ENCODE results near the gene MACF1. TPM values are rescaled to one million over a fixed set of nuclear protein-coding genes. Genes with fewer than 3 reads are reported as not detected.

Gene MACF1
- total RNA-seq, 2 donors from 2014 or later = 273 to 278 TPM

GRCh38 chr1:39406533-39407450 is 202.3 kb downstream of the MACF1 start:
- no peak for TF ChIP-seq CTCF (IDR thresholded peaks at IDR 0.05)
- Histone ChIP-seq H3K27ac (peak overlapping the region; percentile 90 to 94), H3K27me3 (no peaks in the 10 kb centered on the region), H3K4me3 (no peak overlapping the region), H3K36me3 (no peaks in the 10 kb centered on the region), H3K4me1 (peaks cover 0 to 68% of the 10 kb centered on the region in 2 donors), H3K9me3 (no peaks in the 10 kb centered on the region)
- DNase-seq (ENCODE audit: low spot score) = no peak

- H3K27me3 ChIP-seq = no peaks in the 10 kb centered on the region
- peaks cover 0 to 69% of the 10 kb centered on the region in 2 donors for H3K4me1 ChIP-seq
- peaks cover 7% of the 10 kb centered on the region for H3K36me3 ChIP-seq
- no peak for TF ChIP-seq CTCF (IDR thresholded peaks at IDR 0.05)
- peak overlapping the region; percentile 90 to 94 for H3K27ac ChIP-seq
- no peaks in the 10 kb centered on the region for H3K9me3 ChIP-seq
- no peak overlapping the region for H3K4me3 ChIP-seq
- no peak for DNase-seq (ENCODE audit: low spot score)
These were observed 203.0 kb downstream of the MACF1 start for GRCh38 chr1:39407510-39407895.

GRCh38 chr1:39407896-39408640 is 203.6 kb downstream of the MACF1 start:
- DNase-seq (ENCODE audit: low spot score) = no peak
- H3K4me3 ChIP-seq = peak overlapping the region; percentile 59 to 79
- H3K27ac ChIP-seq = peak overlapping the region; percentile 90 to 94
- no peaks in the 10 kb centered on the region for H3K9me3 ChIP-seq
- peaks cover 12% of the 10 kb centered on the region for H3K36me3 ChIP-seq
- no peak for TF ChIP-seq CTCF (IDR thresholded peaks at IDR 0.05)
- H3K27me3 ChIP-seq = no peaks in the 10 kb centered on the region
- peaks cover 0 to 75% of the 10 kb centered on the region in 2 donors for H3K4me1 ChIP-seq

GRCh38 chr1:39408641-39409054 is 204.2 kb downstream of the MACF1 start:
- no peak for TF ChIP-seq CTCF (IDR thresholded peaks at IDR 0.05)
- Histone ChIP-seq H3K4me1 (peaks cover 0 to 78% of the 10 kb centered on the region in 2 donors), H3K27me3 (no peaks in the 10 kb centered on the region), H3K4me3 (peak overlapping the region; percentile 59 to 79), H3K27ac (peak overlapping the region; percentile 90 to 94), H3K36me3 (peaks cover 12% of the 10 kb centered on the region), H3K9me3 (no peaks in the 10 kb centered on the region)
- DNase-seq (ENCODE audit: low spot score) = peak; percentile 93

- peak overlapping the region; percentile 90 to 94 for H3K27ac ChIP-seq
- peak; percentile 78 for DNase-seq (ENCODE audit: low spot score)
- H3K4me3 ChIP-seq = peak overlapping the region; percentile 59 to 79
- TF ChIP-seq CTCF (IDR thresholded peaks at IDR 0.05) = peak in 1 of 2 donors; percentile 19
- peaks cover 12% of the 10 kb centered on the region for H3K36me3 ChIP-seq
- no peaks in the 10 kb centered on the region for H3K9me3 ChIP-seq
- peaks cover 0 to 83% of the 10 kb centered on the region in 2 donors for H3K4me1 ChIP-seq
- no peaks in the 10 kb centered on the region for H3K27me3 ChIP-seq
These were observed 204.7 kb downstream of the MACF1 start for GRCh38 chr1:39409055-39409816.

Measured in right atrium auricular region (tissue), 2 donors.